Measurements from ENCODE around the gene COPG2.
"Not testable (repeated sequence)": the region's sequence is repeated elsewhere in the genome, so short reads cannot be mapped to it uniquely, and the experiment has no call there.

COPG2 gene

GRCh38 chr7:130649004-130649790, 19.4 kb downstream of the COPG2 start:
- no peak for DNase-seq

DNA sequence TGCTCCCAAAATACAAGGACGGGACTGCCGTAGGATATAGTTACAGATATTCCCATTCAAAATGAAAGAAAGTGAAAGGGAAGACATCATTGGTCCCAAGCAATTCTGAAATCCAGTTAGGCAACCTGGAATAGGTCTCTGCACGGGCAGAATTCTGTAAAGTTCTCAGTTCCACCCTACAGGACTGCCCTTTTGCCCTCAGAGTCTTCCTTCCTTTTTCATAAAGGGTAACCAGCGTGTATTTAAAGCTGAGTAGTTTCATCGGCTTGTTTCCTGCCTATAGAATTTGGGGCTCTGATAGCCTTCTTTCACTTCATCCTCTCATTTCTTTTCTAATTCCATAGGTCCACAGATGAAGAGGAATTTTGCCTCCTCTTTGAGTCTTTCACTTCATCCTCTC, 20.0 kb downstream of the COPG2 start:
- DNase-seq: no peak

DNA sequence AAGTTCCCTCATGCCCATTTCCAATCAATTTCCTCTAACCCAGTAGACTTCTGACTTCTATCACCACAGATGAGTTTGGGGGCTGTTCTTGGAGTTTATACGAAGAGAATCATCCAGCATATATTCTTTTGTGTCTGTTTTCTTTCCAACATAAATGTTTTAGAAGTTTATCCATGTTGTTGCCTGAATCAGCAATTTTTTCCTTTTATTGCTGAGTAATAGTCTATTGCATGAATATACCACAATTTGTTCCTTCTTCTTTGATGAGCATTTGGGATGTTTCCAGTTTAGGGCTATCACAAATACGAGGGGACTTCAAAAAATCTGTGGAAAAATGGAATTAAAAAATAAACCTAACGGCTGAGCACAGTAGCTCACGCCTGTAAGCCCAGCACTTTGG, 26.2 kb downstream of the COPG2 start:
- DNase-seq: no peak

- no peak for DNase-seq
Observed at GRCh38 chr7:130641497-130641896, 27.1 kb downstream of the COPG2 start.

DNA sequence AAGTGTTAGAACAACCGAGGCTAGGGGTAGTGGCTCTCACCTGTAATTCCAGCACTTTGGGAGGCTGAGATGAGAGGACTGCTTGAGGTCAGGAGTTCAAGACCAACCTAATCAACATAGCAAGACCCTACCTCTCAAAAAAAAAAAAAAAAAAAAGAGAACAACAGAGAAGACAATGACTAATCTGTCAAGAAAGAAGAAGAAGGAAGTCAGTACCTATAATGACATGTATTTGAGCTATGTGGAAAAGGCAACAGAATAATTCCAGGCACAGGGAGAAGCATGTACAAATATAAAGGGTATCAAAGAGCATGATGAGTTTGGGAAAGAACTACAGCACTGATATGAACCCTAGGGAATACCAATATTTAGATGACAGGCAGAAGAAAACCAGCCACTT, 27.5 kb downstream of the COPG2 start:
- DNase-seq: no peak

DNA sequence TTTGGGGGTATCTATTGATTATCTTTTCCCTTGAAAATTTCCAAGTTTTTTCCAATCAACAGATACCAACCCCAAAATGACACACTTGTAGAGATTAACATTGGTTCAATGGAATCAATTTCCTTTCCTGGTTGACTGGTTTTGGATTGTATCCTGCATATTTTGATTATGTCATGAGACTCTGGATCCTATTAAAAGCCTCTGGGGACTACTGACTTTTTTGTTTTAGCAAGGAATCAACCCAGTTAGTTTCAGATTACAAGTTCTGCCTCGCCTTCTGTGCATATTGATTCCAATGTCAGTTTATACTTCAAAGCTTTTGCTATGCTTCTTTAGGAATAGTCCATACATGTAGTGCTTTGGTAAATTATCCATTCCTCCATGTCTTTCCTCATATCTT, 29.2 kb downstream of the COPG2 start:
- DNase-seq: no peak

- DNase-seq: no peak
Observed at GRCh38 chr7:130632111-130632510, 36.4 kb downstream of the COPG2 start.

DNA sequence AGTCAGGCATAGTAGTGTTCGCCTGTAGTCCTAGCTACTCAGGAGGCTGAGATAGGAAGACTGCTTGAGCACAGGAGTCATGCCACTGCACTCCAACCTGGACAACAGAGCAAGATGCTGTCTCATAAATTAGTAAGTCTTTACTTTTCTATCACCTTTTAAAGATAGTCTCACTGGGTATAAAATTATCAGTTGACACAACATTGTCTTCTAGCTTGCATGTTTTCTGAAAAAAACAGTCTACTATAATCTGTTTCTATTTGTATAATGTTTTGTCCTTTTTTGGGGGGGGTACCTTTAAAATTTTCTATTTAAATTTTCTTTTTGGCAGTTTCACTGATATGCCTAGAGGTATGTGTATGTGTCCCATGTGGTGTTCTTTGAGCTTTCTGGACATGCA, 39.6 kb downstream of the COPG2 start:
- DNase-seq: no peak

- DNase-seq: no peak
Observed at GRCh38 chr7:130627775-130628174, 40.8 kb downstream of the COPG2 start.

DNA sequence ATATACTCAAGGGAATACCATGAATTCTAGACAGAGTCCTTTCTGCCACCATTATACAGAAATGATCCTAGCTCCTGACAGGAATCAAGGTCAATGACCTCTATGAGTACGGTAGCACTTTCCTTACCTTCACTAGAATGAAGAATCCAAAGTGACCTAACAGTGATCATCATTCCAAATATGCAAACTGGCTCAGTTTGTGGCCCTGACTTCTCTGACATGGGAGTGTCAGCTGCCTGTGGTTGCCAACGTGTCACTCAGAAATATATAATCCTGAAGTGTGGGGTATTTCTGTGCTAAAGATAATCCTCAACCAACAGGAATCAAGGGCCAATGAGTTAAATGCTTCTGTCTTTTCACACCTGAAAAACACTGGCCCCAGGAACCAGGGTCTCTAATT, 45.7 kb downstream of the COPG2 start:
- DNase-seq: no peak

DNA sequence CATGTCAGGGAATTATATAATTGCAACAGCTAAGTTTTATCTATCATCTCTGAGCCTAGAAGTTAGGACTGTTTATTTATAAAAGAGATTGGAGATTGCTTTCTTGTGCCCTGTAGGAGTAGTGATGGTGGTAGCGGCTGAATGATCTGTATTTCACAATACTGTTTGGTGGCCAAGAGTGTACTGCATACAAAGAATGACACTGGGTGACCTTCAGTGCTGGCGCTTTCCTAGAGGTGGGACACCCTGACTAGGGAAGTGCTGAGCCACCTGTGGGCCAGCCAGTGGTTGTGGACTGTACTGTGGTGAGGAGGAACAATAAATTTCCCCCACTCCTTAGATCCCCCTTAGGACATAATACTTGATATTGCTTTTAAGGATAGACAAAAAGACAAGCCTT, 53.0 kb downstream of the COPG2 start:
- DNase-seq: no peak

DNA sequence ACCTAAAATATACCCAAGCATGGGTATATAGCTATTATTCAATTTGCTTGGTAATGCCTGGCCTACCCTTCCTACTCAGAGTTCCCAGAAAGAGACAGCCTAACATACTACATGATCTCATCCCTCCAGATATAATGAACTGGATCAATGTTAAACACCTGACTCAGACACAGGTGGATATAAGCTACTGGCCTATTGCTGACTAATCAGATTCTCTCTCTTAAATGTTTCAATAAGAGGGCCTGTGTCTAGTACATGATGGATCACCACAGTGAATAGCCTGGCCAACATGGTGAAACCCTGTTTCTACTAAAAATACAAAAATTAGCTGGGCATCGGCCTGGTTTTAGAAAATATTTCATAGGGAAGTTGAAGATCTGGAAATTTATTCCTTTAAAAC, 54.1 kb downstream of the COPG2 start:
- DNase-seq: no peak

DNA sequence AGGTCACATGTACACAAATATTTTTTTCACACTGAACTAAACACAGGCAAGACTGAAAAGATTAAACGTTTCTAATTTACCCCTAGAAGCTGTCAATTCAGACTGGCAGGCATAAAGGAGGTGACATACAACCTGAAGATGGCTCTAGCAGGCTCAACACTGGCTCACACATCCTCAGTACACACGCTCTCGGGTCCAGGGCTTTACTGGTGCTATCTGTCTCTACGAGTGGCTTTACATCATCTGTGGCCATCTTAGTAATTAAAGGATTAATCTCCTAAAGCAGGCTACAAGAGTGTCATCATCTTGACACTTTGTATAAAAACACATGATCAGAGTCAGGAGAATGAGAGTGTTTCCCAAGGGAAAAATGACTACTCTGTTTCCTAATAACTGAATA, 57.3 kb downstream of the COPG2 start:
- DNase-seq: no peak

DNA sequence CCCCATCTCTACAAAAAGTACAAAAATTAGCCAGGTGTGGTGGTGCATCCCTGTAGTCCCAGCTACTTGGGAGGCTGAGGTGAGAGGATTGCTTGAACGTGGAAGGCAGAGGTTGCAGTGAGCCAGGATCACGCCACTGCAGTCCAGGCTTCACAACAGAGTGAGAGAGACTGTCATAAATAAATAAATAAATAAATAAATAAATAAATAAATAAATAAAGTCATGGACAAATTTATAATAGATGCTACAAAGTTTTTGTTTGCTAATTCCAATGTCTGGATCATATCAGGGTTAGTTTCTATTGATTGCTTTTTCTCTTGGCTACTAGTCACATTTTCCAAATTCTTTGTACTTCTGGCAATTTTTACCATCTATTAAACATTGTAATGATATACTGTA, 61.5 kb downstream of the COPG2 start:
- DNase-seq: not testable (repeated sequence)

DNA sequence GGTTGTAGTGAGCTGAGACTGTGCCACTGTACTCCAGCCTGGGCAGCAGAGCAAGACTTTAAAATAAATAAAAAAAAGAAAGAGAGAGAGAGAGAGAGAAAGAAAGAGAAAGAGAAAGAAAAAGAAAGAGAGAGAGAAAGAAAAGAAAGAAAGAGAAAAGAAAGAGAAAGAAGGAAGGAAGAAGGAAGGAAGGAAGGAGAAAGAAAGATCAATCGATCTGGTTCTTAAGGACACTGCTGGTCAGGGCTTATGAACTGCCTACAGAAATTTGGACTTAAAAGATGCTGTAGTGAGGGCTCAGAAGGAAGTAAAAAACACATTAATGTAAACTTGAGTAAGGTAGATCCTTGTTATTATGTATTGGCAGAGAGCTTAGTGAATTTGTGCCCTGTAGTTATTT, 62.4 kb downstream of the COPG2 start:
- DNase-seq: no peak

DNA sequence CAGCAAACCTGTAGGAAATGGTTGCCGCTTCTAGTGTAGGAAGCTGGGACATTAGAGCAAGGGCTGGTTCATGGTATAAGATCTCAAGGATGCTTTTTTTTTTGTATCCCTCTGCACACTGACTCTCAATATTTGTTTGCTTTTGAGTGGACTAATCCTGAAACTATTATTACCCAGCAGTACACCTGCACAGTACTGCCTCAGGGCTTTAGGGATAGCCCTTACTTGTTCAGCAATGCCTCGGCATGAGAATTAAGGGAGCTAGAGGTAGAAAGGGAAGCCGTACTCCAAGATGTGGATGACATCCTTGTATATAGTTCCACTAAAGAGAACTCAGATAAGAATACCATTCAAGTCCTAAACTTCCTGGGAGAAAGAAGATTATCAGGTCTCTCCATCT, 70.5 kb downstream of the COPG2 start:
- DNase-seq: no peak

- no peak for DNase-seq
Observed at GRCh38 chr7:130595986-130596385, 72.6 kb downstream of the COPG2 start.

- DNase-seq: no peak
Observed at GRCh38 chr7:130593033-130593432, 75.5 kb downstream of the COPG2 start.

- not testable (repeated sequence) for DNase-seq
Observed at GRCh38 chr7:130591464-130591863, 77.1 kb downstream of the COPG2 start.

DNA sequence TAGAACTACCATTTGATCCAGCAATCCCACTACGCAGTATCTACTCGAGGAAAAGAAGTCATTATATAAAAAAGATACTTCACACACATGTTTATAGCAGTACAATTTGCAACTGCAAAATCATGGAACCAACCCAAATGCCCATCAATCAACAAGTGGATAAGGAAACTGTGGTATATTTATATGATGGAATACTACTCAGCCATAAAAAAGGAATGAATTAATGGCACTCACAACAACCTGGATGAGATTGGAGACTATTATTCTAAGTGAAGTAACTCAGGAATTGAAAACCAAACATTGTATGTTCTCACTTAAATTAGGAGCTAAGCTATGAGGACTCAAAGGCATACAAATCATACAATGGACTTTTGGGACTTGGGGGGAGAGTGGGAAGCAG, 82.6 kb downstream of the COPG2 start:
- DNase-seq: not testable (repeated sequence)

GRCh38 chr7:130575110-130575509, 93.4 kb downstream of the COPG2 start:
- DNase-seq: not testable (repeated sequence)

DNA sequence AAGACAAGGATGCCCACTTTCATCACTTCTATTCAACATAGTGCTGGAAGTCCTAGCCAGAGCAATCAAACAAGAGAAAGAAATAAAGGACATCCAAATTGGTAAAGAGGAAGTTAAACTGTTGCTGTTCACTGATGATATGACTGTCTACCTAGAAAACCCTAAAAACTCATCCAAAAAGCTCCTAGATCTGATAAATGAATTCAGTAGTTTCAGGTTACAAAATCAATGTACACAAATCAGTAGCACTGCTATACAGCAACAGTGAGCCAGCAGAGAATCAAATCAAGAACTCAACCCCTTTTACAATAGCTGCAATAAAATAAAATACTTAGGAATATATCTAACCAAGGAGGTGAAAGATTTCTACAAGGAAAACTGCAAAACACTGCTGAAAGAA, 98.4 kb downstream of the COPG2 start:
- not testable (repeated sequence) for DNase-seq

DNA sequence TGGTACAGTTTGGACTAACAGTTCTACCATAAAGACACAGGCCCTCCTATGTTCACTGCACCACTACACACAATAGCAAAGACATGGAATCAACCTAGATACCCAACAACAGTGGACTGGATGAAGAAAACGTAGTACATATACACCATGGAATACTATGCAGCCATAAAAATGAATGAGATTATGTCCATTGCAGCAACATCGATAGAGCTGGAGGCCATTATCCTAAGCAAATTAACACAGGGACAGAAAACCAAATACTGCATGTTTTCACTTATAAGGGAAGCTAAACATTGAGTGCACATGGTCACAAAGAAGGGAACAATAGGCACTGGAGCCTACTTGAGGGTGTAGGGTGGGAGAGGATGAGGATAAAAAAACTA, 101.7 kb downstream of the COPG2 start:
- DNase-seq: no peak

DNA sequence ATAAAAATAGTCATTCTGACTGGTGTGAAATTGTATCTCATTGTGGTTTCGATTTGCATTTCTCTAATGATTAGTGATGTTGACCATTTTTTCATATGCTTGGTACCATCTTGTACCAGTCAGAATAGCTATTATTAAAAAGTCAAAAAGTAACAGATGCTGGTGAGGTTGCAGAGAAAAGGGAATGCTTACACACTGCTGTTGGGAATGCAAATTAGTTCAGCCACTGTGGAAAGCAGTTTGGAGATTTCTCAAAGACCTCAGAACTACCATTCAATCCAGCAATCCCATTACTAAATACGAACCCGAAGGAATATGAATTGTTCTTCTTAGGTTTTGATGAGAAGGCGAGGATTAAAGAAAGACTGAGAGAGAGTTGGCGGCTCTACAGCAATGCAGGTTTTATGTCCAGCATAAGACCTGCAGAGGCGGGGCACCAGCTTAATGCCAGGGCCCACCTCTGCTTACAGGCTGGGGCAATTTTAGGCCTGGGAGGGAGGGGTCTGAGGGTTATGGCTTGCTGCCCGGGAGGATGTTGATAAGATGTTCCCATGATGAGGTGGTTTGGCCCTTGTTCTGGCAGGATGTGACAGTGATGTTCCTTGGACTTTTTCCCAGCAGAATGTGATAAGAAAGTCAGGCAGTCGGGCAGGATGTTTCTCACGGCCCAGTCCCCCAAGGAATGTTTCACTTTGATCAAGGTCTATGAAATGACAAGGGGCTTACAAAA, 102.2 kb downstream of the COPG2 start:
- no peak for DNase-seq

DNA sequence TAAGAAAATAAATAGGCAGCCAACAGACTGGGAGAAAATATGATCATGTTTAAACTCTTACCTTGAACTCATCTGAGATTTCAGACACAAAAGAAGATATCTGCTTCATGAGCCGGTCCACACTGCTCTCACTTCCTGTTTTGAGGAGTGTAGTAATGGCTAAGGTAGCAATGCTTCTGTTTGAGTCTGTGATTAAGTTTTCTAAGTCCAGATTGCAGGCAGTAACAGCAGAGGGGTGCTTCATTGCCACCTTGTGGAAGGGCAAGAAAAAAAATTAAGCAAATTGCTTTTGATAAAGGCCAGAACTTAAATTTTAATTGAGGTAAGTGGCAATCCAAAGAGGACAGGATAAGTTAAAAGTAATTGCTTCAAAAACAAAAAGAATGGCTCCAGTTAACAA, 107.6 kb downstream of the COPG2 start:
- DNase-seq: no peak

Data from NK-92 treated with Interleukin-12 subunit alpha and Interleukin-12 subunit beta, amount 100 ng/mL, for 24 hours (cell line).